Esophagus muscularis mucosa (tissue), 4 donors: ENCODE results near the gene NEURL1B. TPM values are rescaled to one million over a fixed set of nuclear protein-coding genes. Genes with fewer than 3 reads are reported as not detected.

Source experiments
- DNase-seq: peaks from one replicate; pipeline ENCODE4 v3.0.0-alpha.2; 2017; ENCODE audit errors: extremely low spot score
- H3K27ac ChIP-seq, 4 donors: fragments of 200-600 bp; sonication (generic); replicated peaks in 1 of 4; 1 replicate in 3 of 4; 2 replicates in 1 of 4; pipeline ENCODE4 v1.5.1; 2016 to 2019; ENCODE audit warnings: mild to moderate bottlenecking in 1 of 4
- H3K27me3 ChIP-seq, 4 donors: fragments of 200-600 bp; sonication (generic); one replicate each; pipeline versions ENCODE4 v1.5.1 to v1.6.0; 2016 to 2019
- H3K36me3 ChIP-seq, 4 donors: fragments of 200-600 bp; sonication (generic); one replicate each; pipeline ENCODE4 v1.5.1; 2016 to 2019
- H3K4me1 ChIP-seq, 4 donors: fragments of 200-600 bp; sonication (generic); one replicate each; pipeline ENCODE4 v1.5.1; 2016 to 2019
- H3K4me3 ChIP-seq, 4 donors: fragments of 200-600 bp; sonication (generic); 1 replicate in 2 of 4; 2 replicates in 2 of 4; pipeline ENCODE4 v1.5.1; 2016 to 2019; ENCODE audit warnings: mild to moderate bottlenecking in 4 of 4, moderate library complexity in 1 of 4
- H3K9me3 ChIP-seq, 4 donors: fragments of 200-600 bp; sonication (generic); 1 replicate in 3 of 4; 2 replicates in 1 of 4; pipeline ENCODE4 v1.5.1; 2016 to 2019
- EP300 ChIP-seq: sonication (generic); formaldehyde crosslinking; IDR thresholded peaks from one replicate; pipeline ENCODE4 v1.6.1; 2017; ENCODE audit warnings: antibody characterized with exemption
- POLR2A ChIP-seq: fragments of 450-650 bp; IDR thresholded peaks from one replicate; pipeline ENCODE4 v1.6.1; 2017; ENCODE audit warnings: antibody characterized with exemption, moderate library complexity, mild to moderate bottlenecking, low read depth
- POLR2AphosphoS5 ChIP-seq, 2 donors: sonication (generic); formaldehyde crosslinking; IDR thresholded peaks; one replicate each; pipeline ENCODE4 v1.6.1; 2017; ENCODE audit warnings: antibody characterized with exemption in 2 of 2
- WGBS: methylation state at CpG from one replicate; pipeline ENCODE4 v1.1.5; 2018; 5-methylcytosine and 5-hydroxymethylcytosine counted together
- intact Hi-C: fragments of 100-400 bp; cut with DNase I; formaldehyde crosslinking; loops from one replicate; pipeline ENCODE4 v1.15.1; 2023
- total RNA-seq, 4 donors: library from RNA; depleted of rRNA; stranded (reverse); fragments of >200 nt; gene quantifications; one replicate each; pipeline versions ENCODE4 v1.1.0 to v1.2.1, GENCODE V29; 2016
- TF ChIP-seq, protein P1 (sequence below), 3 experiments: fragments of 200-600 bp in 2 of 3; fragments of 450-650 bp in 1 of 3; sonication (generic) in 2 of 3; IDR thresholded peaks; one replicate each; pipeline ENCODE4 v1.5.1; 2017 to 2019; ENCODE audit warnings: antibody characterized with exemption in 3 of 3, mild to moderate bottlenecking in 2 of 3, moderate library complexity in 1 of 3

Gene NEURL1B
- total RNA-seq, 4 donors from 2014 or later, result 34.1 to 87.1 (median 60.2) TPM

DNA sequence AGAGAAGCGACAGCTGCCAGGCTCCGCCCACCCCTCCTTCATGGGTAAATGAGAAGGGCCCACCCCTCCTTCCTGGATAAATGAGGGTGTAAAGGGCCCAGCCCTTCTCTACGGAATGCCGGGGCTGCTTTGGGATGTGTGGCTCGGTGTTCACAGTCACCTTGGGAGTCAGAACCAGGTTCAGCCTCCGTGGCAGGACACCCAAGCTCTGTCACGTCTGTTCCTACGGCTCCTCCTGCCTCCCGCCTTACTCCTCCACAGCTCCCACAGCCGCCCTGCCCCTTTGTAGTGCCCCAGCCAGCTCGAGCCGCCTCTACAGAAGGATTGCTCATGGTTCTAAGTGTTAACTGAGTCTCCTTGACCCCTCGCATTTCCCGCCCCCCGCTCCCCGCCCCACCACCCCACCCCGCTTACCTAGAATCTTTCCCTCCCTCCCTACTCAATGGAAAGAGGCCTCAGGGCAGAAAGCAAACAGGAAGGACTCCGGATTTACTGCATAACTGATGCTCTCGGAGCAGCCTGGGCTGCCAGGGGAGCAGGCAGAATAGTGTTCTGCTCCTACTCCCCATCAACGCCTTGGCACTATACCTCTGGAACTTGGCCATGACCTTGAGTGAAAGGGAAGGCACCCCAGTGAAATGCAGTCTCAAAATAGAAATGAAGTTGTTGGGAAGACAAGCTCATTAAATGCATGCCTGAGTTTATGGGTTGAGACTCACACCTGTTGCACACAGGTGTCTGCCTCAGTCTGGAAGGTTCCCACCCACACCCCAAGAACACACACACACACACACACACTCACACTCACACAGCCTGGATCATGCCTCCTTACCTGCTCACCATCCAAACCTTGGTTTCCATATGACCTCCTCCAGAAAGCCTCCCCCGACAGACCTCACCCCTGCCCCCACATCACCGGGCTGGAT, 59.6 kb downstream of the NEURL1B start:
- Histone ChIP-seq H3K27me3 (no peaks in the 10 kb centered on the region), H3K9me3 (no peaks in the 10 kb centered on the region), H3K4me3 (peak overlapping the region in 1 of 4 donors; percentile 14), H3K27ac (peak overlapping the region; percentile 41 to 69 (median 60)), H3K4me1 (peaks cover 34 to 44% (median 37%) of the 10 kb centered on the region in 4 donors), H3K36me3 (no peaks in the 10 kb centered on the region)
- TF ChIP-seq POLR2A (no peak), EP300 (no peak), POLR2AphosphoS5 (IDR thresholded peaks at IDR 0.05) (no peak)
- TF ChIP-seq, protein P1, sequence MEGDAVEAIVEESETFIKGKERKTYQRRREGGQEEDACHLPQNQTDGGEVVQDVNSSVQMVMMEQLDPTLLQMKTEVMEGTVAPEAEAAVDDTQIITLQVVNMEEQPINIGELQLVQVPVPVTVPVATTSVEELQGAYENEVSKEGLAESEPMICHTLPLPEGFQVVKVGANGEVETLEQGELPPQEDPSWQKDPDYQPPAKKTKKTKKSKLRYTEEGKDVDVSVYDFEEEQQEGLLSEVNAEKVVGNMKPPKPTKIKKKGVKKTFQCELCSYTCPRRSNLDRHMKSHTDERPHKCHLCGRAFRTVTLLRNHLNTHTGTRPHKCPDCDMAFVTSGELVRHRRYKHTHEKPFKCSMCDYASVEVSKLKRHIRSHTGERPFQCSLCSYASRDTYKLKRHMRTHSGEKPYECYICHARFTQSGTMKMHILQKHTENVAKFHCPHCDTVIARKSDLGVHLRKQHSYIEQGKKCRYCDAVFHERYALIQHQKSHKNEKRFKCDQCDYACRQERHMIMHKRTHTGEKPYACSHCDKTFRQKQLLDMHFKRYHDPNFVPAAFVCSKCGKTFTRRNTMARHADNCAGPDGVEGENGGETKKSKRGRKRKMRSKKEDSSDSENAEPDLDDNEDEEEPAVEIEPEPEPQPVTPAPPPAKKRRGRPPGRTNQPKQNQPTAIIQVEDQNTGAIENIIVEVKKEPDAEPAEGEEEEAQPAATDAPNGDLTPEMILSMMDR (IDR thresholded peaks at IDR 0.05), result no peak
- WGBS, result 65% methylated on average over 17 of the region's 22 CpGs
- no peak for DNase-seq
- intact Hi-C loops, result no loop called here

DNA sequence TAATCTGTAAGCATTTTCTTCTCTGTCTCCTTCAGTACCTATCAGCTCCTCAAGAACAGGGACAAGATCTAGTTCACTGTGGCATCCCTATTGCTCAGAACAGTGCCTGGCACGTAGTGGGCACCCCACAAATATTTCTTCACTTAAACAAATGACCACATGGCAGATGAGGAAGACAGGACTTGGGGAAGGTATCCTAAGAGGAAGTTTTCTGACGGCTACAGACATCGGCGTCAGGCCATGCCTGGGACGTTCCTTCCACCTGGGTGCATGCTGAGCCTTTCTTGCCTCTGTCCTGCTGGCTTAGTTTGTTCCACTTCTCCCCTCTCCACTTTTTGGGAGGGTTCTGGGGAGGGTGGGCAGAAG, 60.2 kb downstream of the NEURL1B start:
- Histone ChIP-seq H3K27me3 (no peaks in the 10 kb centered on the region), H3K36me3 (no peaks in the 10 kb centered on the region), H3K4me3 (no peak overlapping the region), H3K9me3 (no peaks in the 10 kb centered on the region), H3K27ac (no peak overlapping the region), H3K4me1 (peaks cover 27 to 38% (median 31%) of the 10 kb centered on the region in 4 donors)
- TF ChIP-seq, protein P1 (IDR thresholded peaks at IDR 0.05), result no peak
- TF ChIP-seq POLR2AphosphoS5 (IDR thresholded peaks at IDR 0.05) (no peak), EP300 (no peak), POLR2A (no peak)
- intact Hi-C loops, result no loop called here
- WGBS, result 79% methylated on average over 5 of the region's 5 CpGs
- DNase-seq, result no peak

DNA sequence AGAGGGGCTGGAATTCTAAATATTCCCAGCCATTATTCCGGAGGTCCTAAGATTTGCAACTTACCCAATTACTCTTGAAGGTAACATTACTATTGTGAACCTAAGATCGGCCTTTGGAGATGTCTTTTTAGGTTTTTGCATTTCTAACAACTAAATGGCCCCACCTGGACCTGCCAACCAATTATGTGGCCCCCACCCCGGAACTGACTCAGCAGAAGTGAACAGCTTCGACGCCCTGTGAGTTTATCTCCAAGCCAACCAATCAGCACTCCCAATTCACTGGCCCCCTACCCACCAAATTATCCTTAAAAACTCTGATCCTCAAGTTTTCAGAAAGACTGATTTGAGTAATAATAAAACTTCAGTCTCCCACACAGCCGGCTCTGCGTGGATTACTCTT, 62.9 kb downstream of the NEURL1B start:
- peaks cover 0 to 9% (median 0%) of the 10 kb centered on the region in 4 donors for H3K27me3 ChIP-seq
- DNase-seq, result no peak
- no peak overlapping the region for H3K4me3 ChIP-seq
- no peaks in the 10 kb centered on the region for H3K36me3 ChIP-seq
- TF ChIP-seq POLR2A, result no peak
- TF ChIP-seq, protein P1 (IDR thresholded peaks at IDR 0.05), result no peak
- no peak for TF ChIP-seq POLR2AphosphoS5 (IDR thresholded peaks at IDR 0.05)
- no peak for TF ChIP-seq EP300
- no peaks in the 10 kb centered on the region for H3K9me3 ChIP-seq
- intact Hi-C loops, result no loop called here
- 95% methylated on average over 7 of the region's 7 CpGs for WGBS
- H3K4me1 ChIP-seq, result peaks cover 16 to 27% (median 17%) of the 10 kb centered on the region in 4 donors
- H3K27ac ChIP-seq, result no peak overlapping the region

DNA sequence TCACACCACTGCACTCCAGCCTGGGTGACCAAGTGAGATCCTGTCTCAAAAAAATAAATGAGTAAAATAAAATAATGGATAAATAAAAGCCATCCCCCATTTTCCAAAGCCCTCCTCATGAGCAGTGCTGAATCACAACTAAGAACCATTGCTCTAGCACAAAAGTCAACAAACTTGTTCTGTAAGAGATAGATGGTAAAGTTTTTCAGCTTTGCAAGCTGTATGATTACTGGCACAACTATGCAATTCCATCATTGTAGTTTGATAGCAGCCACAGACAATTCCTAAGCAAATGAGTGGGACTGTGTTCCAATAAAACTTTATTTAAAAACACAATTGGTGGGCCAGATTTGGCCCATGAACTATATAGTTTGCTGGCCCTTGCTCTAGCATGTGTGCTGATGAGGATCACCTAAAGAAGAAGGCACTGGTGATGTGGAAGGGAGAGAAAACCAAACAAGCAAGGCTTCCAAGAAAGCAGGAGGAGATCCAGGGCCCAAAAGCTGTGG, 64.6 kb downstream of the NEURL1B start:
- Histone ChIP-seq H3K9me3 (no peaks in the 10 kb centered on the region), H3K27me3 (peaks cover 0 to 9% (median 0%) of the 10 kb centered on the region in 4 donors), H3K36me3 (no peaks in the 10 kb centered on the region), H3K4me3 (no peak overlapping the region), H3K4me1 (peaks cover 5 to 15% (median 11%) of the 10 kb centered on the region in 4 donors), H3K27ac (no peak overlapping the region)
- intact Hi-C loops, result no loop called here
- no peak for TF ChIP-seq POLR2AphosphoS5 (IDR thresholded peaks at IDR 0.05)
- TF ChIP-seq, protein P1 (IDR thresholded peaks at IDR 0.05), result no peak
- no peak for TF ChIP-seq POLR2A
- no peak for TF ChIP-seq EP300
- DNase-seq, result no peak
